HG03354 (cell line): ENCODE results near the gene GAS2L1.
A peak's percentile ranks its signal among the peaks of the same experiment; 100 is the strongest.

Experiments used
- ATAC-seq: cut with Tn5 transposase; IDR thresholded peaks from one replicate; pipeline ENCODE4 v1.9.1; 2021; ENCODE audit warnings: mild to moderate bottlenecking; ENCODE audit not compliant: unreplicated experiment, poor library complexity, severe bottlenecking

Gene GAS2L1

GRCh38 chr22:29308148-29308790 lies 1.8 kb downstream of the GAS2L1 start:
- no peak for ATAC-seq

GRCh38 chr22:29308791-29309262 lies 2.4 kb downstream of the GAS2L1 start:
- no peak for ATAC-seq

GRCh38 chr22:29309332-29310064 lies 3.0 kb downstream of the GAS2L1 start:
- no peak for ATAC-seq

- ATAC-seq, result no peak
These were observed 3.8 kb downstream of the GAS2L1 start for GRCh38 chr22:29310065-29310862.

- ATAC-seq, result peak; percentile 49
These were observed 4.5 kb downstream of the GAS2L1 start for GRCh38 chr22:29310863-29311339.

GRCh38 chr22:29311464-29312217 lies 5.2 kb downstream of the GAS2L1 start:
- ATAC-seq, result no peak

- no peak for ATAC-seq
These were observed 6.0 kb downstream of the GAS2L1 start for GRCh38 chr22:29312218-29313125.

- no peak for ATAC-seq
These were observed 6.7 kb downstream of the GAS2L1 start for GRCh38 chr22:29313126-29313575.

GRCh38 chr22:29313576-29314466 lies 7.4 kb downstream of the GAS2L1 start:
- ATAC-seq, result no peak

- no peak for ATAC-seq
These were observed 8.3 kb downstream of the GAS2L1 start for GRCh38 chr22:29314537-29315285.

GRCh38 chr22:29315286-29316140 lies 9.1 kb downstream of the GAS2L1 start, which contains the start of gene RASL10A:
TSS of gene RASL10A (minus strand) at chr22:29315697. CDS start at chr22:29315246, 451 bp downstream.
- ATAC-seq, result no peak

GRCh38 chr22:29316141-29316828 lies 9.8 kb downstream of the GAS2L1 start:
- no peak for ATAC-seq

GRCh38 chr22:29317827-29318454 lies 11.5 kb downstream of the GAS2L1 start:
- ATAC-seq, result no peak

- ATAC-seq, result no peak
These were observed 12.6 kb downstream of the GAS2L1 start for GRCh38 chr22:29319072-29319471.

- ATAC-seq, result no peak
These were observed 14.1 kb downstream of the GAS2L1 start for GRCh38 chr22:29320546-29320945.
